H1 (cell line): ENCODE results near the gene NUDT11. TPM values are rescaled to one million over a fixed set of nuclear protein-coding genes. Genes with fewer than 3 reads are reported as not detected.

Experiments
- CTCF ChIA-PET: fragments of 300-600 bp; sonication (Branson Sonifier 250); formaldehyde crosslinking; loops from one replicate; lab custom pipeline; 2021; ENCODE audit not compliant: partially characterized antibody; lab: Charles Lee
- POLR2A ChIA-PET: fragments of 300-600 bp; sonication (Branson Sonifier 250); formaldehyde crosslinking; loops from one replicate; lab custom pipeline; 2021; ENCODE audit warnings: inconsistent platforms; ENCODE audit not compliant: partially characterized antibody; lab: Charles Lee
- DNase-seq, 2 experiments: peaks; one replicate each; pipeline versions ENCODE4 v3.0.0 to v3.0.0-alpha.2; 2010 to 2022; ENCODE audit warnings: low spot score in 2 of 2, low read depth in 1 of 2, mixed read lengths in 1 of 2
- FAIRE-seq: peaks from 2 replicates; lab custom pipeline; 2011; peaks lifted over from hg19 to GRCh38; lab: Jason Lieb, UNC
- H2AFZ ChIP-seq: 2 replicates; pipeline ENCODE4 v1.8.1; 2012; ENCODE audit warnings: low read length, inconsistent platforms
- H2AK5ac ChIP-seq: 2 replicates; pipeline ENCODE4 v1.6.1; 2013; ENCODE audit warnings: low read depth, low read length
- H2BK120ac ChIP-seq: replicated peaks from 2 replicates; pipeline ENCODE3; 2013; ENCODE audit warnings: low read depth, low read length, inconsistent platforms
- H2BK12ac ChIP-seq: 2 replicates; pipeline ENCODE4 v1.6.1; 2013; ENCODE audit warnings: low read depth, low read length
- H2BK15ac ChIP-seq: 2 replicates; pipeline ENCODE4 v1.6.1; 2013; ENCODE audit warnings: low read length
- H2BK20ac ChIP-seq: 2 replicates; pipeline ENCODE4 v1.6.1; 2013; ENCODE audit warnings: low read length
- H2BK5ac ChIP-seq: 2 replicates; pipeline ENCODE4 v1.6.1; 2013; ENCODE audit warnings: low read depth, low read length
- H3K14ac ChIP-seq: 2 replicates; pipeline ENCODE4 v1.6.1; 2013; ENCODE audit warnings: inconsistent platforms; ENCODE audit not compliant: insufficient read length
- H3K18ac ChIP-seq: 2 replicates; pipeline ENCODE4 v1.6.1; 2013; ENCODE audit warnings: low read length; ENCODE audit errors: extremely low read depth
- H3K23ac ChIP-seq: 2 replicates; pipeline ENCODE4 v1.6.1; 2013; ENCODE audit warnings: inconsistent platforms; ENCODE audit not compliant: insufficient read length
- H3K23me2 ChIP-seq: 2 replicates; pipeline ENCODE4 v1.6.1; 2013; ENCODE audit warnings: low read depth, low read length
- H3K27ac ChIP-seq: 2 replicates; pipeline ENCODE4 v1.6.1; 2011; ENCODE audit warnings: low read depth, low read length, inconsistent platforms
- H3K27me3 ChIP-seq, 4 experiments: replicated peaks in 1 of 4; 1 replicate in 1 of 4; 2 replicates in 3 of 4; pipeline versions ENCODE4 v1.6.1 to v1.8.1; 2011 to 2013; ENCODE audit warnings: low read length in 3 of 4, mild to moderate bottlenecking in 3 of 4, inconsistent platforms in 2 of 4, mixed read lengths in 2 of 4, moderate library complexity in 1 of 4; ENCODE audit not compliant: control insufficient read depth in 3 of 4, insufficient read depth in 3 of 4; ENCODE audit errors: extremely low read depth in 1 of 4
- H3K36me3 ChIP-seq, 4 experiments: 2 replicates each; pipeline versions ENCODE4 v1.6.1 to v1.8.1; 2011 to 2013; ENCODE audit warnings: mild to moderate bottlenecking in 4 of 4, low read length in 3 of 4, moderate library complexity in 2 of 4, control low read depth in 1 of 4, inconsistent platforms in 1 of 4; ENCODE audit not compliant: insufficient read depth in 4 of 4, control insufficient read depth in 2 of 4
- H3K4ac ChIP-seq: replicated peaks from 2 replicates; pipeline ENCODE3; 2013; ENCODE audit warnings: low read length, low read depth, mixed read lengths, inconsistent platforms; ENCODE audit not compliant: insufficient read length
- H3K4me1 ChIP-seq, 4 experiments: replicated peaks in 1 of 4; 1 replicate in 1 of 4; 2 replicates in 3 of 4; pipeline versions ENCODE4 v1.6.1 to v1.8.1; 2011 to 2013; ENCODE audit warnings: low read length in 3 of 4, inconsistent platforms in 2 of 4, mixed read lengths in 1 of 4; ENCODE audit not compliant: insufficient read depth in 4 of 4, control insufficient read depth in 3 of 4
- H3K4me2 ChIP-seq, 2 experiments: 2 replicates each; pipeline versions ENCODE4 v1.6.1 to v1.8.1; 2011 to 2013; ENCODE audit warnings: low read depth in 2 of 2, low read length in 2 of 2, control low read depth in 1 of 2, inconsistent platforms in 1 of 2, mild to moderate bottlenecking in 1 of 2; ENCODE audit not compliant: insufficient read depth in 1 of 2
- H3K4me3 ChIP-seq, 4 experiments: fragments of 200-600, 300-600 bp in 1 of 4; sonication (generic), shearing (Covaris generic), sonication (Bioruptor Twin) in 1 of 4; 2 replicates each; pipeline versions ENCODE4 v1.5.1 to v1.8.1; 2011 to 2016; ENCODE audit warnings: low read length in 4 of 4, low read depth in 3 of 4, control low read depth in 2 of 4, inconsistent platforms in 2 of 4, mild to moderate bottlenecking in 2 of 4, mixed read lengths in 1 of 4, moderate library complexity in 1 of 4; ENCODE audit not compliant: insufficient read depth in 2 of 4; ENCODE audit errors: extremely low read depth in 1 of 4
- H3K56ac ChIP-seq: replicated peaks from 2 replicates; pipeline ENCODE3; 2013; ENCODE audit warnings: low read depth, mild to moderate bottlenecking, mixed read lengths, low read length, inconsistent platforms; ENCODE audit not compliant: insufficient read length
- H3K79me1 ChIP-seq: 2 replicates; pipeline ENCODE4 v1.6.1; 2013; ENCODE audit warnings: low read depth, low read length, control low read depth
- H3K79me2 ChIP-seq, 2 experiments: 2 replicates each; pipeline versions ENCODE4 v1.6.1 to v1.8.1; 2012 to 2013; ENCODE audit warnings: low read length in 2 of 2, mild to moderate bottlenecking in 2 of 2, inconsistent platforms in 1 of 2; ENCODE audit not compliant: insufficient read depth in 2 of 2, control insufficient read depth in 1 of 2
- H3K9ac ChIP-seq, 4 experiments: replicated peaks in 1 of 4; 1 replicate in 1 of 4; 2 replicates in 3 of 4; pipeline versions ENCODE4 v1.6.1 to v1.8.1; 2011 to 2013; ENCODE audit warnings: low read depth in 3 of 4, low read length in 3 of 4, control low read depth in 2 of 4, mild to moderate bottlenecking in 2 of 4, moderate library complexity in 2 of 4, inconsistent platforms in 1 of 4; ENCODE audit errors: extremely low read depth in 1 of 4
- H3K9me3 ChIP-seq, 2 experiments: 2 replicates each; pipeline versions ENCODE4 v1.6.1 to v1.8.1; 2012 to 2013; ENCODE audit warnings: mild to moderate bottlenecking in 2 of 2, moderate library complexity in 2 of 2, control low read depth in 1 of 2, inconsistent platforms in 1 of 2, low read depth in 1 of 2, low read length in 1 of 2, mixed read lengths in 1 of 2; ENCODE audit not compliant: insufficient read depth in 2 of 2
- H4K20me1 ChIP-seq, 2 experiments: replicated peaks in 1 of 2; 2 replicates each; pipeline versions ENCODE3 to v1.8.1; 2011 to 2013; ENCODE audit warnings: inconsistent platforms in 2 of 2, low read length in 2 of 2, mild to moderate bottlenecking in 1 of 2; ENCODE audit not compliant: insufficient read depth in 2 of 2, control insufficient read depth in 1 of 2
- H4K5ac ChIP-seq: 2 replicates; pipeline ENCODE4 v1.6.1; 2013; ENCODE audit warnings: low read length, low read depth, mixed read lengths, inconsistent platforms; ENCODE audit not compliant: insufficient read length
- H4K8ac ChIP-seq: 2 replicates; pipeline ENCODE4 v1.8.0; 2013; ENCODE audit warnings: mild to moderate bottlenecking, moderate library complexity, low read length, inconsistent platforms; ENCODE audit not compliant: insufficient read depth; ENCODE audit errors: extremely low read depth
- H4K91ac ChIP-seq: replicated peaks from 2 replicates; pipeline ENCODE3; 2013; ENCODE audit warnings: low read length, mixed read lengths, inconsistent platforms; ENCODE audit not compliant: insufficient read length
- BACH1 ChIP-seq: IDR thresholded peaks from 2 replicates; pipeline ENCODE4 v1.6.1; 2012; ENCODE audit warnings: low read length, improper control_type of control experiment
- CHD1 ChIP-seq: IDR thresholded peaks from 2 replicates; pipeline ENCODE4 v1.6.1; 2012; ENCODE audit warnings: low read depth, low read length, improper control_type of control experiment
- CTCF ChIP-seq, 3 experiments: IDR thresholded peaks; 1 replicate in 2 of 3; 2 replicates in 1 of 3; pipeline versions ENCODE4 v1.5.1 to v1.6.1; 2011; ENCODE audit warnings: low read length in 3 of 3, mild to moderate bottlenecking in 3 of 3, inconsistent platforms in 2 of 3, low read depth in 1 of 3, moderate library complexity in 1 of 3; ENCODE audit not compliant: insufficient read depth in 1 of 3; ENCODE audit errors: control extremely low read depth in 1 of 3
- JUND ChIP-seq: IDR thresholded peaks from 2 replicates; pipeline ENCODE4 v1.6.1; 2011; ENCODE audit warnings: mild to moderate bottlenecking, improper control_type of control experiment, low read length
- RAD21 ChIP-seq, 2 experiments: IDR thresholded peaks in 1 of 2; conservative IDR thresholded peaks in 1 of 2; 2 replicates each; pipeline ENCODE4 v1.6.1; 2011; ENCODE audit warnings: low read depth in 2 of 2, low read length in 2 of 2, improper control_type of control experiment in 1 of 2, inconsistent platforms in 1 of 2, mild to moderate bottlenecking in 1 of 2, moderate library complexity in 1 of 2
- TCF12 ChIP-seq: IDR thresholded peaks from 2 replicates; pipeline ENCODE4 v1.6.1; 2011; ENCODE audit warnings: low read depth, mild to moderate bottlenecking, low read length
- WGBS, 2 experiments: shearing (Covaris generic) in 1 of 2; methylation state at CpG; one replicate each; pipeline versions ENCODE4 v1.1.6 to v1.1.7; 2013 to 2015; ENCODE audit warnings: low lambda C conversion rate in 2 of 2, mixed read lengths in 2 of 2, inconsistent platforms in 1 of 2, low coverage in 1 of 2, missing lambda C conversion rate in 1 of 2; ENCODE audit not compliant: insufficient replicate concordance in 2 of 2, insufficient coverage in 1 of 2, insufficient read length in 1 of 2; ENCODE audit errors: extremely low coverage in 1 of 2, missing lambda C conversion rate in 1 of 2; 5-methylcytosine and 5-hydroxymethylcytosine counted together
- polyA plus RNA-seq, 7 experiments: library from polyadenylated mRNA; depleted of rRNA in 3 of 7; stranded (reverse) in 5 of 7; unstranded in 2 of 7; fragments of >200 nt in 5 of 7; fragments of 200-250 nt in 2 of 7; gene quantifications; 1 replicate in 5 of 7; 2 replicates in 1 of 7; 4 replicates in 1 of 7; pipeline versions ENCODE4 v1.2.1 to v1.2.3, GENCODE V29; 2011 to 2013; ENCODE audit warnings: missing spikeins in 2 of 7, mixed read lengths in 2 of 7
- total RNA-seq: library from RNA; stranded (reverse); fragmentation: NEBNext Ultra II Directional; extraction: Animal tissue kit (Norgen Biotek cat#: 25700); gene quantifications from 2 replicates; pipeline ENCODE4 v1.2.1, GENCODE V29; 2021

NUDT11 gene
- total and polyA plus RNA-seq, 2 of the 8 experiments (the other 6 are each of a cell fraction or from before 2014, with no cell fraction given), result 31.3 to 37.6 TPM

GRCh38 chrX:51456814-51457213, 39.6 kb downstream of the NUDT11 start:
- Histone ChIP-seq H2BK5ac (no peak overlapping the region), H3K14ac (no peak overlapping the region), H2BK120ac (no peak overlapping the region), H4K91ac (no peak overlapping the region), H2BK15ac (no peak overlapping the region), H3K36me3 (no peaks in the 10 kb centered on the region), H2AFZ (0 out of 2 replicates have a peak overlapping the region, but pooled peaks have one; percentile 44), H2AK5ac (no peak overlapping the region), H3K4me3 (peak overlapping the region in 1 of 4 experiments; percentile 36; a peak in 1 of 8 replicates), H3K4me1 (peaks cover 0 to 3% (median 0%) of the 10 kb centered on the region in 4 experiments; a peak in 1 of 7 replicates), H2BK12ac (no peak overlapping the region), H3K79me2 (no peaks in the 10 kb centered on the region), H3K4me2 (peak overlapping the region in 1 of 2 experiments; percentile 17; a peak in 2 of 4 replicates), H3K9me3 (no peaks in the 10 kb centered on the region), H3K18ac (no peak overlapping the region), H4K5ac (no peak overlapping the region), H3K4ac (no peak overlapping the region), H2BK20ac (no peak overlapping the region), H3K79me1 (no peaks in the 10 kb centered on the region), H3K27ac (no peak overlapping the region), H3K56ac (no peak overlapping the region), H3K27me3 (no peaks in the 10 kb centered on the region), H3K23me2 (0 out of 2 replicates have a peak, but pooled peaks cover 2% of the 10 kb centered on the region), H4K20me1 (no peaks in the 10 kb centered on the region), H4K8ac (no peak overlapping the region), H3K9ac (no peak overlapping the region), H3K23ac (no peak overlapping the region)
- ChIA-PET CTCF (interaction anchor here (0.6 to 5.1 kb wide), 12 partner anchors 14 to 352 kb away, joined by 3 to 22 read pairs (median 3); no protein-coding TSS in a partner anchor), POLR2A (interaction anchor here (0.9 kb wide), 1 partner anchor 305 kb away, joined by 3 read pairs; no protein-coding TSS in a partner anchor)
- no peak for TF ChIP-seq CHD1
- TF ChIP-seq BACH1, result no peak
- TF ChIP-seq CTCF (IDR thresholded peaks at IDR 0.05; ENCODE audit: control extremely low read depth in 1 of 3, insufficient read depth in 1 of 3, low read depth in 1 of 3, low read length in 3 of 3), result peak in 2 of 3 experiments; percentile 41 to 52; a peak in 3 of 4 replicates
- TF ChIP-seq JUND, result no peak
- no peak for TF ChIP-seq TCF12
- peak; percentile 80 to 81 for TF ChIP-seq RAD21 (IDR thresholded peaks at IDR 0.05 in 1 of 2, conservative IDR thresholded peaks at IDR 0.05 in 1 of 2; ENCODE audit: low read depth in 2 of 2, low read length in 2 of 2)
- no peak for DNase-seq
- 0% methylated on average over 1 of the region's 1 CpG; no CpG with 5 or more reads in 1 of the 2 experiments for WGBS, 2 experiments
- peak; percentile 97 for FAIRE-seq
